Endometrium (tissue), 2 donors: ENCODE results near the gene CLEC16A.

Experiments
- FAIRE-seq: peaks from 2 replicates; lab custom pipeline; 2012; peaks lifted over from hg19 to GRCh38; lab: Jason Lieb, UNC
- donor health status: control.
- donor health status: control.

CLEC16A gene

DNA sequence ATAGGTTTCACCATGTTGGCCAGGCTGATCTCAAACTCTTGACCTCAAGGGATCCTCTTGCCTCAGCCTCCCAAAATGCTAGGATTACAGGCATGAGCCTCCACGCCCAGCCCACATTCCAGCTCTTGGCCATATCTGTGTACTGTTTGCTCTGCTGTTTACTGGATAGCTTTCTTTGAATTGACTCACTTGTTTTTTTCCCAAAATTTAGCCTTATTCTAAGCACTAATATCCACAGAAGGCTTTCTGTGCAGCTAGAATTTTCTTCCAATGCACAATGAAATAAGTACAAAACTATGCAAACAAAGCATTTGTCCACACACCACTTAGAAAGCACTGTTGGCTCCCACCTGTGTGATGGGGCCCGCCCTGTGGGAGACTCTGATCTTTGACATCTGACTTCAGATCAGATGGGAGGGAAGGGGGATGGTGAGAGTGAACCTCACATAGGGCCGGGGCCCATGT is 72.2 kb downstream of the CLEC16A start:
- FAIRE-seq, result no peak

DNA sequence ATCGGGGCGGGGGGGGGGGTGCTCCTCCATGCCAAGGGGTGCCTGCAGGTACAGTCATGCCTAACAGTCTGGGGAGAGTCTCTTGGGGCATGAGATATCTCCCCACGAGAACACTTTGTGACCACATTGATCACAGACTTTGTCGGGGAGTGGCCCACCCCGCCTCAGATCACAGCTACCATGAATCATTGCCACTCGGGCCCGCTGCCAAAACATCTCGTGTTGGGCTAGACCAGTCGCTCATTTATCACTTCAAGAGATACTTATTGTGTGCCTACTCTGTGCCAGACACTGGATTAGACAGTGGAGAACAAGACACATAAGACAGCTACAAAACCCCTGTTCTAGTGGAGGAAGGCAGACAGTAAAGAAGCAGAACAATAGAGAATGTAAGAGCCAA is 72.6 kb downstream of the CLEC16A start:
- no peak for FAIRE-seq

DNA sequence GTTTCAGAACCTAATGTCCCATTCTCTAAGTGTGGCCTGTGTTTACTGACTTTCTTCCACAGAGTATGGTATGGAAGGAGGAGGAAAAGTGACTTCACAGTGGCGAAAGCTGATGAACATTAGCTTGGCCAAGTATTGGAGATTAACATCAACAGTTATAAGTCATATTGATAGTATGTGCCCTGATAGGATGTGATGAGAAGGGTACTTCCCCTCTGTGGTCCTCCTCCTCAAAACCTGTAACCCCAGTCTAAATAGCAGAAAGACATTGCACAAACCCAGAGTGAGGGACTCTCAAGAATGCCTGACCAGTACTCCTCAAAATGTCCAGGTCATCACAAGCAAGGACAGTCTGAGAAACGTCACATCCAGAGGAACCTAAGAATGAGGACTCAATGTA is 73.1 kb downstream of the CLEC16A start:
- FAIRE-seq, result no peak

DNA sequence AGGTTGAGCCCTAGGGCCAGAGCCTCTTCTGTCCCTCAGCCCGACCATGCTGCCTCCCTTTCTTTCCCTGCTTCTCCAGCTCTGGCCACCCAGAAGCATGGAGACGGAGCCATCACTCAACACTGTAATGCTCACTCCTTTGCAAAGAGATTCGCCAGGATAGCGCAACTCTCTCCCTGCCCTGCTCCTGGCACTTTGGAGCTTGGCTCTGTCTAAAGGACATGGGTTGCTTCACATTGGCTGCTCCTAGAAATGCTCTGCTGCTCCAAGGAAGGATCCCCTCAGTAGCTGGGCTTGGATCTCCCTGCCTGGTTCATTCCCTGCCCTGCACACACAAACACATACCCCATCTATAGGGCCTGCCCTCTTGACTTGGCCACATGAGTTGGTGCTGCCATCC is 76.0 kb downstream of the CLEC16A start:
- no peak for FAIRE-seq

DNA sequence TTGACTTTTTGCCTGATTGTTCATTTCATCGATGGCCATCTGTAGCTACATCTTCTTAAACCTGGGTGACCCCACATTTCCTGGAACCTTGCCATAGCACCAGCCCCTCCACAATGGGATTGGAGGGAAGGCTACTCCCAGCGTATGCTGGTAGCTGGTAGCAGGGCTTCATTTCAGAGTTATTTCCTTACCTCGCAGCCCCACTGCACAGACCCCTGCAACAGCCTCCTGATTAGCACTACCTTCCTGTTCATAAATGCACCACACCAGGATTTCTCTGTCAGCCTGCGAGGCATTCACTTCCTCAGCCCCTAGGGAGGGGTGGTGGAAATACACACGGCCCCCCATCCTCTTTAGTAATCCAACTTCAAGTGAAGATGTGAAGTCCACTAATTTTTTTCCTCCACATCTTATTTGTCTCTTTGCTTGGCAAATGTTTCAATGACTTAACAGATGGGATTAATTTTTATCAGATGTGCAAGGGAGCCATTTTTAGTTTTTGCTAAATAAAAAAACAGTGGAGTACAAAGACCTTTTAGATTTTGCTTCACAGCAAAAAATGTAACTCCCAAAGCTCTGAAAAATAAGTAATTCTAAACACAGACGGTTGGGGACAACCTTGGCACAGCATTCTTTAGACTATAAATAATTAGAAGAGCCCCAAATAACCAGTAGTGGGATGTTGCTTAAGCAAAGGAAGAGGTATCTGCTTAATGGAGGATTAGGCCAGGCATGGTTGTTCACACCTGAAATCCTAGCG is 76.6 kb downstream of the CLEC16A start:
- FAIRE-seq, result peak; percentile 96

DNA sequence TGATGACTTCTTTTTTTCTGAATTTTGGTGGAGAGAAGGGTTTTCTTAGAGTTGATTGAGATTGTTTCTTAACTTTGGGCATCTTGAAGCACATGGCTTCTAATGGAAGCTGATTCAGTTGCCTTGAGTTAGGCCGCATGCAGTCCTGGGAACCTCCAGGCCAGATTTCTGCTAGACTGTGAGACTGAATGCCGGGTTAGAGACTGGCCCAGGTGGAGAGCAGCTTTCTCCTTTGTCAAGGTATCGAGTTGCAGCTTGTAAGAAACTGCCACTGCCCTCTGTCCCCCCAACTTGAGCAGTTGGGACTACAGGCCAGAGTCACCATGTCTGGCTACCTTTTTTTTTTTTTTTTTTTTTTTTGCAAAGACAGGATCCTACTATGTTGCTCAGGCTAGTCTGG is 77.6 kb downstream of the CLEC16A start:
- FAIRE-seq, result no peak

DNA sequence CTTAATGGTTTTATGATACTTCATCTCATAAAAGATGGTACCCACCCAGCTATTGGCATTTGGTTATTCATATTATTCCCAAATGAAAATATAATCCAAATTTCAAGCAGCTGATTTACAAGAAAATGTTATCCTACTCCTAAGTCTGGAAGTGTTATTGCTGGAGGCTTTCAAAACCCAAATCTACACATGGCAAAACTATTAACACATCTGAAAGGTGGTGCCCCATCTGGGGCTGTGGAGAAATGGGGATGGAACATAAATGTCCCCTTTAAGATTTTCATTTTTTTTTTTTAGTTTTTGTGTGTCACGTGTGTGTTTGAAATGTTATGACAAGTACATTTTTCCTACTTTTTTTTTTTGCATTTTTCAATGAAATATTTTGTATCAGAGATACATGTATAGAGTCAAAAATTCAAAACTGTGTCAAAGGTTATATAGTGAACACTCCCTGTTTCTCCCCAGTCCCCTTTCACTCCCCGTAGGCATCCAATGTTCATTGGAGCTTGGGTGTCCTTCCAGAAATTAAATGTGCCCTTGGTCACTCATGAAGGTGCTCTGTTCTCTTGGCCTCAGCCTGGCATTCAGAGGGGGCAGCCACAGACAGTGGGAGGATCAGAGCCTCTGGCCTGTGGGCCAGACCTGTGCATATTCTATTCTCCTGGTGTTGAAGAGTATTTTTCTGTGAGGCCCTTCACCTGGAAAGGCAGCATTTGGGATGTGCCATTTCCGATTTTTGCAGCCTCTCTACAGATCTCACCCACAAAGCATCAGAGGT is 79.1 kb downstream of the CLEC16A start:
- no peak for FAIRE-seq

DNA sequence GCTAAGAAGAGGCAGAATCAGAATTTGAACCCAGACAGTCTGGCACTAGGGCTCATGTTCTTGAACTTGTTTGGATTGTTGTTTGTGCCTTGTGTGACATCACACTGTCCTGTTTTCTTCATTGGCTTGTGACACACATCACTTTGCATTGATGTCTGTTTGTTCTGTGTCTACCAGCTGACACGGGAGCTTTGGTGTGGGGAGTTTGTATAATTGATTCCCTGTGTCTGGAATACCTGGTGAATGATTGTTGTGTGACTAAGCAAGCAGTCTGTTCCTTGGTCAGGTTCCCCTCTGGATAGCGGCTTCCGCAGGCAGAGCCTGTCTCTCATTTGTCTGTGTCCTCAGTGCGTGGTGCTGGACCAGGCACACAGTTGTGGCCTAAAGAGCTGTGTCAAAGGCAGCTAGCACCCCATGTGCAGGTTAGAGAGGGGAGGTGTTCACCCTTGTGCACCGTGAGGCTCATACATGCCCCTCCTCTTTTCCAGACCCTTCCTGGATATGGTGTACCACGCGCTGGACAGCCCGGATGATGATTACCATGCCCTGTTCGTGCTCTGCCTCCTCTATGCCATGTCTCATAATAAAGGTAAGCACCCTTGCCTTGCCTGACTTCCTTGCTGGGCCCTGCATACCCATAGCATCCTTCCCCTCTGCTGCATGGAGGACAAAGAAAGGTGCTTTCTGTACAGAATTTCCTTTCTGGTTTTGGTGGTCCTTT is 80.1 kb downstream of the CLEC16A start:
- no peak for FAIRE-seq

DNA sequence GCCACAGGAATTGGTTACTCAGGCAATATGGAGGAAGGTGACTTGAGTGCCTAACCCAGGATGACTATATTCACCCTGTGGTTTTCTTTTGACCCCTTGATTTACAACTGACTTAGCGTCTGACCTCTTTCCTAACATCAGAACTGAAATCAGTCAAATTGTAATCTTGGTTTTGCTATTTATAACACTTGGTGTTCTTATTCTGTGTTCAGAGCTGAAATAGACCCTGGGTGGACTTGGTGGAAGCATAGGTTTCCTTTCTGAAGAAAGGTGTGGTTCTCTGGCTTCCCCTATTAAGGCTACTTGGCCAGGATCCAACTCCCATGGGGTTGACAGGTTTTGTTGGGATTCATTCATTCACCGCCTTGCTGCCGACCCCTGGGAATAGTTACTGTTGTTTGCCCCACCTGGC is 80.8 kb downstream of the CLEC16A start:
- no peak for FAIRE-seq

DNA sequence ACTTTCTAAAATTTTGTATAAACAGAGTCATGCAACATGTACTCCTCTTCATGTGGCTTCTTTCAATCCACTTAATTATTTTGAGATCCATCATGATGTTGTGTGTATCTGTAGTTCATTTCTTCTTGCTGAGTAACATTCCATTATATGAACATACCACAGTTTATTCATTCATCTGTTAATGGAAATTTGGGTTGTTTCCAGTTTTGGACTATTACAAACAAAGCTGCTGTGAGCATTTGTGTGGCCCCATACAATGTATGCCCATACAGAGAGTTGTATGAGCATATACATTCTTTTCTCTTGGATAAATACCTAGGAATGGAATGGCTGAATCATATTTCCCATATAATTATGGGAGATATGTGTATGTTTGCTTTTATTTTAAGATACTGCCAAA is 85.6 kb downstream of the CLEC16A start:
- FAIRE-seq, result no peak

DNA sequence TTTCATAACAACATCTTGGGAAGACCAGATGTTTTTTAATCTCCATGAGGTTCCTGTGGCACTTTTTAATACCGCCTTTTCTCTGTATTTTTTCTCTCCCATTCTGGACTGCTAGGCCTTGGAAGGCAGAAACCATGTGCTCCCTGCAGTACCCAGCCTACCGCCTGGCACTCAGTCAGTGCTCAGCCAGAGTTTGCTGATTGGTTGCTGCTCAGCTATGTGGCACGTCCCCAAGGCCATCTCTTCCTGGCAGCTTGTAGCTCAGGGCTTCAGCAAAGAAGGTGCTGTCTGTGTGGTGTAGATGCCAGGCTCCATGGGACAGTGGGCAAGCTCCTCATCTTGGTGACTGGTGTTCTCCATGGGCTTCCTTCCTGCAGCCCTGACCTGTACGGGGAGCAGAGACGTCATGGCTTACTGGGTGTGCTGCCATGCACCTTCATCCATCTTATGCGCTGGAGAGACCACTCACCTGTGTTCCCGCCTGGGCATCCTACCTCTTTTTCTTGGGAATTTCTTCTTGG is 86.7 kb downstream of the CLEC16A start:
- FAIRE-seq, result no peak

DNA sequence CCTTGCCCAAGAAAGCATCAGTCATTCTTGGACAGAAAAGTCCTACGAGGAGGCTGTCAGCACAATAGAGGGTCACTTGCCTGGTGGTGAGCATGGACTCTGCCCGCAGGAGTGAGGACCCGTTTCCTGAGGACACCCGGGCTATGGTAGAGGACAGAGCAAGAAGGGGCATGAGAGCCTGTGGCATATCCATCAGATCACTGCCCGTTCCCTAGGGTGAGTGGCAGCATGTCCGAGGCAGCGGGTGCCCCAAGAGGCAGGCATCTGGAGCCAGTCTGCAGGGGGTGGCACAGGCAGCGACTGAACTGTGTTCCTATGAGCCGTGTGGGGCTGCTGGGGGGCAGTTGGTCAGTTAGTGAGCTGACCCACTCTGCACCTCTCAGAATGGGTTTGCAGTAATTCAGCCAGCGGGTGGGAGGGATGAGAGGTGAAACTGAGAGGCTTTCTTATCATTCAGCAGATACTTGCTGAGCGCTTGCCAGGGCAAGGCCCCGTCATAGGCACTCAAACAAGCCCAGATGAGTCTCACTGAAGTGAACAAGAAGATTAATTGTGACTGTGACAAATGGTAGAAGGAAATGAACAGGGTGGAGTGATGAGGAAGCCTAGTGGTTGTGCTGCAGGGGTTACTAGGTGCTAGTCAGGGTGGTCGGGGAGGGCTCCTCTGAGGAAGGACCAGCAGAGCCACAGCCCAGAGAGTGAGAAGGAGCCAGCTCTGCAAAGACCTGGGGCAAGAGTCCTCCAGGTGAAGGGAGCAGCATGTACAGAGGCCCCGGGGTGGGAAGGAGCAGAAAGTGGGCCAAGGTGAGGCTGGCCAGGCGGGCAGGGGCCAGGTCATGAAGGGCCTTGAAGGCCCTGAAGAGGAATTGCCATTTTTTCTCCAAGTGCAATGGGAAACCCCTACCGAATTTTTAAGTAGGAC is 87.9 kb downstream of the CLEC16A start:
- no peak for FAIRE-seq

DNA sequence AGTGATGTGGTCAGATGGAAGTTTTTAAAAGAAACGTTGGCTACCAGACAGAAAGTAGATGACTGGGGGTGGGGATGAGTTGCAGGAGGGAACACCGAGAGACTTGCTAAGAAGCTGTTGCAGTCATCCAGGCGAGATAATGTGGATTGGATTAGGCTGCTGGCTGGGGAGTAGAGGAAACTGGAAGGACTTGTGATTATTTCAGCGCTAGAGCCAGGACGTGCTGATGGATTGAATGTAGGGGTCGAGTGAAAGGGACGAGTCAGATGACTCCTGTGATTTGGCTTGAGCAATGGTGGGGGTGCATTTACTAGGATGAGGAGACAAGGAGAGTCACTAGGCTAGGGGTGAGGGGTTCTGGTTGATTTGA is 88.5 kb downstream of the CLEC16A start:
- no peak for FAIRE-seq

DNA sequence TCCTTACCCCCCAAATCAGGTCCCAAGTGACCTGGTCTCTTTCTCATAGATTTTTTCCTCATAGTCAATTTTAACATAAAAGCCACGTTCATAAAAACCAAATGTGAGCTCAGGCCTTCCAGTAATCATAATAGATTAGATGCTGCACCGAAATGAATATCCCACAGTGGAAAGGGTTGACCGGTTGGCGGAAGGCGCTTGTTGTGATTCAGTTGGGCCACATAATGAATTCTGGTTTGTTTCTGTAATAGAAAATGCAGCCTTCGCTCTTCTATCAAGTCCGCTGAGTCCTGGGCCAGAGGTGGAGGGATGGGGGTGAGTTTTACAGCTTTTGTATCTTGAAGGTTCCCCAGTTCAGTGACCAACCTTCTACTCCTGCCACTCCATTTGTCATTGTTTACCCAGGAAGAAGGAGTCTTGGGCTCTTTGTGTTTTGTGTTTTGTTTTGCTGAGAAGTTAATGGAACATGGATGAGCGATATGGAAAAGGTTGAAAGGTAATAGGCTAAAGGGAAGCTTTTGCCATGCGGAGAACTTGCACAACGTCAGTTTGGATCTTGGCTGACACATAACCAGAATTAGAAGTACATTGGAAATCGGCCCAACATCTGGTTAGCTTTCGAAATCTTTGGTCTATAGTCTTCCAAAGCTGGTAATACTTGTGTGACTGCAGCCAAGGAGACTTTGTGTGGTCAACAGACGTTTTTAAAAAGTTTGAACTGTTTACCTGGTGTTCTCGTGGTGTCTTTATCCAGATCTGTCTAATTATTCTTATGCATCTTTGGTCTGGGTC is 89.5 kb downstream of the CLEC16A start:
- peak; percentile 23 for FAIRE-seq

DNA sequence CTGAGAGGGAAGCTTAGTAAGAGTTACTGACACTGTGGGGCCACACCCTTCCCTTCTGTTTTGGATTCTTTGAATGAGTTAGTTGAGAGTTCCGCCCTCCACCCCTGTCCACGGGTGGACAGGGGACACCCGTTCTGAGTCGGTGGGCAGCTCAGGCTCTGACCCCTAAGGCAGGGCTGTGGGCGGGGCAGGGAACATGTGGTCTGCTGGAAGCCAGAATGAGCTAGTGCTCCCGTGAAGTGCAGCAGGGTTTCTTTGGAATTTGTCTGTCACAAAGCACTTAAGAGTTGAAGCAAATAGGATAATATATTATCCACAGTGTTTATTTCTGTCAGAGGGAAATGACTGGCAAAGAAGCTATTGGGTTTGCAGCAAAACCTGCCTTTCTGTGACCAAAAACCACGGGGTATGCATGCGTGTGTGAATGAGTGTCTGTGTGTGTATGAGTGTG is 90.1 kb downstream of the CLEC16A start:
- FAIRE-seq, result no peak

DNA sequence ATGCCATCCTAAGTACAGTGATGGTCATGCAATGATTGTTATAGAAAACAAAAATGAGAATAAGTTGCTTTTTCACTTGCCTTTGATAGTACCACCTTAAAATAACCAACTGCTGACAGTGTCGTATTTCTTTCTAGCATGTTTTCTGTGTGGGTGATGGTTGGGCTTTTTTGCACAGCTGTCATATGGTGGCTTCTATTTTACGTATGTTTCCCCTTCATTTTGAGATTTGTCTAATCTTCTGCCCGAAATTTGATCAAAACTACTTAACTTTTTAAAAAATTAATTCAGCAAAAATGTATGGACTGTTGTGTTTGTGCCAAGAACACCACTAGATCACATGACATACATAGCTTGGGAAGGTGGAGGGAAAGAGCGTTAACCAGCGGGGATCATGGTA is 90.7 kb downstream of the CLEC16A start:
- FAIRE-seq, result no peak

DNA sequence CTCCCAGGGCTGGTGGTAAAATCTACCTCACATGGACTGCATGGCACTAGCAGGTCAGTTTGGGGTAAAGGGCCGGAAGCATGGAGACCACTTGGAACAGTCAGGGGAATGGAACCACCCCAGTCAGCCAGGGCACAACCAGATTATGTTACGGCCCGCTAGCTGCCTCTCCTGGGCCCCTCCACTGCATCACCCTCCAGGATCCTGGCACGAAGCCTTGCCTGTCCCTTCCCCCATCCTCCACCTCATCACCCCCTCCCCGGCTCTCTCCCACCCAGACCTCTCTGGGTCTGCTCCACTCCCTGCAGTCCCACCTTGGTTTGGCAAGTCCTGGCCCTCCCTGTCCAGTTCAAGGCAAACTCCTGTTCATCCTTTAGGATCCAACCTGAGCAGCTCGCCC is 91.7 kb downstream of the CLEC16A start:
- FAIRE-seq, result no peak

DNA sequence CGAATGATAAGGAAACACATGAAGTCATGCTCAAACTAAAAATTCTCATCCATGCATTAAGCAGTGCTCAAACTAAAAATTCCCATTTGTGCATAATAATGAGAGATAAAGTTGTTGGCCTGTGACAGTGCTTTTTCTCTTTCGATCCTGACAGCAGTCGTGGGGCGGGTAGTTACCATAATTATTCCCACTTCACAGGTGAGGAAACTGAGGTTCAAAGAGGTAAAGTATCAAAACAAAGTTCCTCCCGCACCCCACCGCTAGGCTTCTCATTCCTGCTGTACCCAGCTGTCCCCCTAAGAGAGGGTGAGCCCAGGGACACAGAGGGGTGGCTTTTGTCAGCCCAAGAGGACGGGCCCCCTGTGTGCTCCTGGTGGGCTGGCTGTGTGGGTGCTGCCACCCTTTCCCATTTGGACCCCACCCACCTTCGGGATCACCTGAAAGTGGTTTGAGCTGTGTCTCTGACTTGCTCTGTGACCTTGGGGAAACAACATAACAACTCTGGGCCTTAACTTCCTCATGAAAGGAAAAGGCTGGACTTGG is 92.6 kb downstream of the CLEC16A start:
- FAIRE-seq, result no peak

DNA sequence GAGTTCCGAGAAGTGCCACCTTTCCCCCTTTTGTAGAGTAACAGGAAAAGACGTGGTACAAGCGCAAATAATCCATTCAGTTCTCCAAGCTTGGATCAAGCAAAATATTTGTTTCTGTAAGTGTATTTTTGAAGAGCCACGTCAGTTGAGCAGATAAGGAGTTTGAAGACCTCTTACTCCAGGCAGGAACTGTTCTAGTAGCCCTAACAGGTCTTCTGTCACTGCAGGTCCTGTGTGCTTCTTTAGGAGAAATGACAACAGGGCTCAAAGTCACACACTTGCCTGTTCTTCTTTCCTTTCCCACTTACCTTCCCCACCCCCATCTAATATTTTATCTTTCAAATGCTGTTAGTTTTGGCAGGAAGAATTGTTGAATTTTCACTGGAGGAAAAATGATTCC is 93.9 kb downstream of the CLEC16A start:
- FAIRE-seq, result no peak

DNA sequence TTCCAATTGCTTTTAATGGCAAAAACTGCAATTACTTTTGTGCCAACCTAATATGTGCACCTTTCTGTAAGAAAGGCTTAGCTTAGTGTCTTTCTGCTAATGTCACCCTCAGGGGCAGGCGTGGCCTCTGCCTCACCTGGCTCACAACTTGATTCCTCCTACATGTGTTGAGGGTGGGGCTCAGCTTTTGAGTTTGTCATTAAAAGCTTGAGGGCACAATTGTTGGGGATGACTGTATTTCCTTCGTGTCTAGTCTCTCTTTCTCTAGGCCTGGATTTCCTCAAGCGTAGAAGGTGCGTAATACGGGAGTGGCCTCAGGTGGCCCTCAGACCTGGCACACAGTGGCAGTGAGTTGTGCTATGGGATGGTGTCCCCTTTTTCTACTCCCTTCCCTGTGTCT is 94.4 kb downstream of the CLEC16A start:
- FAIRE-seq, result no peak
